K562 (cell line): Measurements from ENCODE around the gene TMEM222. TPM values are rescaled to one million over a fixed set of nuclear protein-coding genes. Genes with fewer than 3 reads are reported as not detected.

Experiments
- CSDE1 ChIP-seq, 2 experiments: fragments of 450-650 bp; IDR thresholded peaks; 2 replicates each; pipeline ENCODE4 v1.6.1; 2016; ENCODE audit warnings: mild to moderate bottlenecking in 1 of 2
- MAFG ChIP-seq: fragments of 450-650 bp; conservative IDR thresholded peaks from 2 replicates; pipeline ENCODE4 v1.6.1; 2016; ENCODE audit warnings: missing genetic modification characterization, missing compliant biosample characterization
- MEIS2 ChIP-seq: fragments of 450-650 bp; IDR thresholded peaks from 2 replicates; pipeline ENCODE4 v1.6.1; 2014; ENCODE audit warnings: mild to moderate bottlenecking; ENCODE audit not compliant: partially characterized antibody
- polyA plus RNA-seq, 8 experiments: library from polyadenylated mRNA; depleted of rRNA in 4 of 8; stranded (reverse) in 5 of 8; unstranded in 3 of 8; fragments of >200 nt; fragmentation: Nextera tagmentation in 2 of 8; fragmentation: Illumina TruSeq in 1 of 8; extraction: Ambion mirVana in 2 of 8; extraction: Trizol in 1 of 8; gene quantifications; 2 replicates each; pipeline versions ENCODE4 v1.2.1 to v1.2.3, GENCODE V29; 2011 to 2014; ENCODE audit warnings: inconsistent platforms in 1 of 8, missing spikeins in 1 of 8
- total RNA-seq, 7 experiments: library from RNA; depleted of rRNA in 6 of 7; stranded (reverse); fragments of >200 nt in 6 of 7; fragmentation: Illumina TruSeq in 2 of 7; extraction: Trizol in 2 of 7; gene quantifications; 2 replicates each; pipeline versions ENCODE4 v1.2.1 to v1.2.3, GENCODE V29; 2011 to 2021; ENCODE audit warnings: low replicate concordance in 1 of 7
- TF ChIP-seq, protein P1 (sequence below): fragments of 450-650 bp; IDR thresholded peaks from 2 replicates; pipeline ENCODE4 v1.6.1; 2017; ENCODE audit warnings: antibody characterized with exemption, mild to moderate bottlenecking
- TF ChIP-seq, protein P2 (sequence below), 2 experiments: fragments of 450-650 bp in 1 of 2; sonication (generic) in 1 of 2; formaldehyde crosslinking in 1 of 2; IDR thresholded peaks; 2 replicates each; pipeline versions ENCODE4 v1.7.1 to v1.9.0; 2016 to 2022; ENCODE audit warnings: inconsistent platforms in 1 of 2, mild to moderate bottlenecking in 1 of 2, missing genetic modification reagents in 1 of 2
- TF ChIP-seq, protein P3 (sequence below): fragments of 150-350 bp; IDR thresholded peaks from 2 replicates; pipeline ENCODE4 v1.6.1; 2014; ENCODE audit warnings: low read depth, mild to moderate bottlenecking, low read length, borderline replicate concordance
- TF ChIP-seq, protein P4 (sequence below): sonication (generic); formaldehyde crosslinking; IDR thresholded peaks from 2 replicates; pipeline ENCODE4 v1.8.0; 2022; ENCODE audit warnings: missing genetic modification reagents, mild to moderate bottlenecking, borderline replicate concordance

The TMEM222 gene
- total and polyA plus RNA-seq, 9 of the 15 experiments (the other 6 are each of a cell fraction or from before 2014, with no cell fraction given): 6.9 to 48.0 (median 32.8) TPM

DNA sequence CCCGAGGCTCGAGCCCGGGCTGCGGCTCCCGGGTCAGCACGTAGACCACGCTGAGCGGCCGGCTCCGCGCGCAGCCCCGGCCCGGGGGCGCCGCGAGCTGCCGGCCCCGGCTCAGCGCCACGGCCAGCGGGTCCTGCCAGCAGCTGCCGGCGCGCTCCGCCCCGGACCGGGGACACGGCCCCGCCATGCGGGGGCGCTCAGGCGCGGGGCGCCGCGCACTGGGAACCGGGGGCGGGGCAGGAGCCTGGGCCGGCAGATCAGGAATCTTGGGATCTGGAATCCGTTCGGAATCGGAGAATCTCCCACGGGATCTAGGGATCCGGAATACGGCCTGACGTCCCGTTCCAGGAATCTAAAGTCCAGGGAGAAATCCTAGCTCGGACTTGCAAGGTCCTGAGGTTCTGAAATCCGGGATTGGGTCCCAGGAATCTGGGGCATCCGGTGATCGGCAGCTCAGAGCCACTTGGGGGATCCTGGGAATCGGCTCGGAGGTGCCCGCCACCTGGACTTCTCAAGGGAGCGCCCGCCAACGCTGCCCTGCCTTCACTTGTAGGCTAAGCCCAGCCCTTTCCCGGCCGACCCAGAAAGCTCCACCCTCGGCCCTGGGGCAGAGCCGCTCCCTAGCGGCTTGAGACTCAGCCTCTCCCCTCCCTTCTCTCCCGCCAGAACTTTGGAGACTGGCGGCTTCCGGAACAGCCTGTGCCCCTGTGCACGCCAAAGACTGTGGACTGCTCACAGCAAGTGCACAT, 44.6 kb downstream of the TMEM222 start, which contains the start of gene MAP3K6 (continued):
- TF ChIP-seq, protein P1, sequence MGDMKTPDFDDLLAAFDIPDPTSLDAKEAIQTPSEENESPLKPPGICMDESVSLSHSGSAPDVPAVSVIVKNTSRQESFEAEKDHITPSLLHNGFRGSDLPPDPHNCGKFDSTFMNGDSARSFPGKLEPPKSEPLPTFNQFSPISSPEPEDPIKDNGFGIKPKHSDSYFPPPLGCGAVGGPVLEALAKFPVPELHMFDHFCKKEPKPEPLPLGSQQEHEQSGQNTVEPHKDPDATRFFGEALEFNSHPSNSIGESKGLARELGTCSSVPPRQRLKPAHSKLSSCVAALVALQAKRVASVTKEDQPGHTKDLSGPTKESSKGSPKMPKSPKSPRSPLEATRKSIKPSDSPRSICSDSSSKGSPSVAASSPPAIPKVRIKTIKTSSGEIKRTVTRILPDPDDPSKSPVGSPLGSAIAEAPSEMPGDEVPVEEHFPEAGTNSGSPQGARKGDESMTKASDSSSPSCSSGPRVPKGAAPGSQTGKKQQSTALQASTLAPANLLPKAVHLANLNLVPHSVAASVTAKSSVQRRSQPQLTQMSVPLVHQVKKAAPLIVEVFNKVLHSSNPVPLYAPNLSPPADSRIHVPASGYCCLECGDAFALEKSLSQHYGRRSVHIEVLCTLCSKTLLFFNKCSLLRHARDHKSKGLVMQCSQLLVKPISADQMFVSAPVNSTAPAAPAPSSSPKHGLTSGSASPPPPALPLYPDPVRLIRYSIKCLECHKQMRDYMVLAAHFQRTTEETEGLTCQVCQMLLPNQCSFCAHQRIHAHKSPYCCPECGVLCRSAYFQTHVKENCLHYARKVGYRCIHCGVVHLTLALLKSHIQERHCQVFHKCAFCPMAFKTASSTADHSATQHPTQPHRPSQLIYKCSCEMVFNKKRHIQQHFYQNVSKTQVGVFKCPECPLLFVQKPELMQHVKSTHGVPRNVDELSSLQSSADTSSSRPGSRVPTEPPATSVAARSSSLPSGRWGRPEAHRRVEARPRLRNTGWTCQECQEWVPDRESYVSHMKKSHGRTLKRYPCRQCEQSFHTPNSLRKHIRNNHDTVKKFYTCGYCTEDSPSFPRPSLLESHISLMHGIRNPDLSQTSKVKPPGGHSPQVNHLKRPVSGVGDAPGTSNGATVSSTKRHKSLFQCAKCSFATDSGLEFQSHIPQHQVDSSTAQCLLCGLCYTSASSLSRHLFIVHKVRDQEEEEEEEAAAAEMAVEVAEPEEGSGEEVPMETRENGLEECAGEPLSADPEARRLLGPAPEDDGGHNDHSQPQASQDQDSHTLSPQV: no peak; the same call in none of the 2 replicates
- TF ChIP-seq CSDE1 (IDR thresholded peaks at IDR 0.05): no peak
- TF ChIP-seq, protein P2, sequence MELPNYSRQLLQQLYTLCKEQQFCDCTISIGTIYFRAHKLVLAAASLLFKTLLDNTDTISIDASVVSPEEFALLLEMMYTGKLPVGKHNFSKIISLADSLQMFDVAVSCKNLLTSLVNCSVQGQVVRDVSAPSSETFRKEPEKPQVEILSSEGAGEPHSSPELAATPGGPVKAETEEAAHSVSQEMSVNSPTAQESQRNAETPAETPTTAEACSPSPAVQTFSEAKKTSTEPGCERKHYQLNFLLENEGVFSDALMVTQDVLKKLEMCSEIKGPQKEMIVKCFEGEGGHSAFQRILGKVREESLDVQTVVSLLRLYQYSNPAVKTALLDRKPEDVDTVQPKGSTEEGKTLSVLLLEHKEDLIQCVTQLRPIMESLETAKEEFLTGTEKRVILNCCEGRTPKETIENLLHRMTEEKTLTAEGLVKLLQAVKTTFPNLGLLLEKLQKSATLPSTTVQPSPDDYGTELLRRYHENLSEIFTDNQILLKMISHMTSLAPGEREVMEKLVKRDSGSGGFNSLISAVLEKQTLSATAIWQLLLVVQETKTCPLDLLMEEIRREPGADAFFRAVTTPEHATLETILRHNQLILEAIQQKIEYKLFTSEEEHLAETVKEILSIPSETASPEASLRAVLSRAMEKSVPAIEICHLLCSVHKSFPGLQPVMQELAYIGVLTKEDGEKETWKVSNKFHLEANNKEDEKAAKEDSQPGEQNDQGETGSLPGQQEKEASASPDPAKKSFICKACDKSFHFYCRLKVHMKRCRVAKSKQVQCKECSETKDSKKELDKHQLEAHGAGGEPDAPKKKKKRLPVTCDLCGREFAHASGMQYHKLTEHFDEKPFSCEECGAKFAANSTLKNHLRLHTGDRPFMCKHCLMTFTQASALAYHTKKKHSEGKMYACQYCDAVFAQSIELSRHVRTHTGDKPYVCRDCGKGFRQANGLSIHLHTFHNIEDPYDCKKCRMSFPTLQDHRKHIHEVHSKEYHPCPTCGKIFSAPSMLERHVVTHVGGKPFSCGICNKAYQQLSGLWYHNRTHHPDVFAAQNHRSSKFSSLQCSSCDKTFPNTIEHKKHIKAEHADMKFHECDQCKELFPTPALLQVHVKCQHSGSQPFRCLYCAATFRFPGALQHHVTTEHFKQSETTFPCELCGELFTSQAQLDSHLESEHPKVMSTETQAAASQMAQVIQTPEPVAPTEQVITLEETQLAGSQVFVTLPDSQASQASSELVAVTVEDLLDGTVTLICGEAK (IDR thresholded peaks at IDR 0.05): no peak; the same call in 1 of the 2 replicates
- TF ChIP-seq, protein P2 (CRISPR knock-in tag; IDR thresholded peaks at IDR 0.05): no peak
- TF ChIP-seq, protein P3, sequence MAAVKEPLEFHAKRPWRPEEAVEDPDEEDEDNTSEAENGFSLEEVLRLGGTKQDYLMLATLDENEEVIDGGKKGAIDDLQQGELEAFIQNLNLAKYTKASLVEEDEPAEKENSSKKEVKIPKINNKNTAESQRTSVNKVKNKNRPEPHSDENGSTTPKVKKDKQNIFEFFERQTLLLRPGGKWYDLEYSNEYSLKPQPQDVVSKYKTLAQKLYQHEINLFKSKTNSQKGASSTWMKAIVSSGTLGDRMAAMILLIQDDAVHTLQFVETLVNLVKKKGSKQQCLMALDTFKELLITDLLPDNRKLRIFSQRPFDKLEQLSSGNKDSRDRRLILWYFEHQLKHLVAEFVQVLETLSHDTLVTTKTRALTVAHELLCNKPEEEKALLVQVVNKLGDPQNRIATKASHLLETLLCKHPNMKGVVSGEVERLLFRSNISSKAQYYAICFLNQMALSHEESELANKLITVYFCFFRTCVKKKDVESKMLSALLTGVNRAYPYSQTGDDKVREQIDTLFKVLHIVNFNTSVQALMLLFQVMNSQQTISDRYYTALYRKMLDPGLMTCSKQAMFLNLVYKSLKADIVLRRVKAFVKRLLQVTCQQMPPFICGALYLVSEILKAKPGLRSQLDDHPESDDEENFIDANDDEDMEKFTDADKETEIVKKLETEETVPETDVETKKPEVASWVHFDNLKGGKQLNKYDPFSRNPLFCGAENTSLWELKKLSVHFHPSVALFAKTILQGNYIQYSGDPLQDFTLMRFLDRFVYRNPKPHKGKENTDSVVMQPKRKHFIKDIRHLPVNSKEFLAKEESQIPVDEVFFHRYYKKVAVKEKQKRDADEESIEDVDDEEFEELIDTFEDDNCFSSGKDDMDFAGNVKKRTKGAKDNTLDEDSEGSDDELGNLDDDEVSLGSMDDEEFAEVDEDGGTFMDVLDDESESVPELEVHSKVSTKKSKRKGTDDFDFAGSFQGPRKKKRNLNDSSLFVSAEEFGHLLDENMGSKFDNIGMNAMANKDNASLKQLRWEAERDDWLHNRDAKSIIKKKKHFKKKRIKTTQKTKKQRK: no peak
- TF ChIP-seq MAFG (tag): no peak
- TF ChIP-seq, protein P4, sequence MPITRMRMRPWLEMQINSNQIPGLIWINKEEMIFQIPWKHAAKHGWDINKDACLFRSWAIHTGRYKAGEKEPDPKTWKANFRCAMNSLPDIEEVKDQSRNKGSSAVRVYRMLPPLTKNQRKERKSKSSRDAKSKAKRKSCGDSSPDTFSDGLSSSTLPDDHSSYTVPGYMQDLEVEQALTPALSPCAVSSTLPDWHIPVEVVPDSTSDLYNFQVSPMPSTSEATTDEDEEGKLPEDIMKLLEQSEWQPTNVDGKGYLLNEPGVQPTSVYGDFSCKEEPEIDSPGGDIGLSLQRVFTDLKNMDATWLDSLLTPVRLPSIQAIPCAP: no peak
- TF ChIP-seq MEIS2: no peak
